SK-N-SH treated with all-trans-retinoic acid at 6 μM for 48 hours (cell line): Measurements from ENCODE around the gene SMYD3.

Experiments
- ATAC-seq: fragments of 200-7000 bp; cut with Tn5 transposase; 3 replicates; pipeline ENCODE4 v1.9.1; 2020; ENCODE audit warnings: mild to moderate bottlenecking, moderate library complexity
- BACH2 ChIP-seq: fragments of 250-450 bp; sonication (Bioruptor Pico); IDR thresholded peaks from 2 replicates; pipeline ENCODE4 v1.9.0; 2021; ENCODE audit warnings: mild to moderate bottlenecking, borderline replicate concordance
- CSDC2 ChIP-seq: fragments of 250-450 bp; sonication (Bioruptor Pico); IDR thresholded peaks from 2 replicates; pipeline ENCODE4 v1.5.0; 2020; ENCODE audit warnings: mild to moderate bottlenecking, moderate library complexity
- ESRRG ChIP-seq: fragments of 250-450 bp; sonication (Bioruptor Pico); IDR thresholded peaks from 2 replicates; pipeline ENCODE4 v1.6.1; 2021; ENCODE audit warnings: mild to moderate bottlenecking
- GLIS3 ChIP-seq: fragments of 250-450 bp; sonication (Bioruptor Pico); IDR thresholded peaks from 2 replicates; pipeline ENCODE4 v1.5.0; 2020; ENCODE audit warnings: mild to moderate bottlenecking, moderate library complexity
- ISL1 ChIP-seq: fragments of 250-450 bp; sonication (Bioruptor Pico); IDR thresholded peaks from 2 replicates; pipeline ENCODE4 v2.1.2; 2022; ENCODE audit warnings: mild to moderate bottlenecking, moderate library complexity
- OSR1 ChIP-seq: fragments of 250-450 bp; sonication (Bioruptor Pico); IDR thresholded peaks from 2 replicates; pipeline ENCODE4 v1.8.0; 2022; ENCODE audit warnings: moderate library complexity, mild to moderate bottlenecking, inconsistent platforms
- PPARA ChIP-seq: fragments of 250-450 bp; sonication (Bioruptor Pico); IDR thresholded peaks from 2 replicates; pipeline ENCODE4 v1.5.0; 2020; ENCODE audit warnings: mild to moderate bottlenecking, borderline replicate concordance
- RARB ChIP-seq: fragments of 250-450 bp; sonication (Bioruptor Pico); IDR thresholded peaks from 2 replicates; pipeline ENCODE4 v1.8.0; 2021; ENCODE audit warnings: mild to moderate bottlenecking, moderate library complexity
- SNAI2 ChIP-seq: fragments of 250-450 bp; sonication (Bioruptor Pico); IDR thresholded peaks from 2 replicates; pipeline ENCODE4 v1.5.0; 2020; ENCODE audit warnings: mild to moderate bottlenecking, moderate library complexity
- TCF4 ChIP-seq: fragments of 250-450 bp; sonication (Bioruptor Pico); IDR thresholded peaks from 2 replicates; pipeline ENCODE4 v1.8.0; 2021; ENCODE audit warnings: mild to moderate bottlenecking, moderate library complexity, borderline replicate concordance
- ZC3H10 ChIP-seq: fragments of 250-450 bp; sonication (Bioruptor Pico); IDR thresholded peaks from 2 replicates; pipeline ENCODE4 v1.5.1; 2021; ENCODE audit warnings: mild to moderate bottlenecking, moderate library complexity
- ZFP3 ChIP-seq: fragments of 250-450 bp; sonication (Bioruptor Pico); IDR thresholded peaks from 2 replicates; pipeline ENCODE4 v1.5.0; 2020; ENCODE audit warnings: mild to moderate bottlenecking, moderate library complexity
- ZFP30 ChIP-seq: fragments of 450-650 bp; formaldehyde crosslinking; IDR thresholded peaks from 2 replicates; pipeline ENCODE4 v1.5.0; 2022; ENCODE audit warnings: mild to moderate bottlenecking, moderate library complexity
- ZNF565 ChIP-seq: fragments of 450-650 bp; formaldehyde crosslinking; conservative IDR thresholded peaks from 2 replicates; pipeline ENCODE4 v1.5.0; 2020; ENCODE audit warnings: low read depth, mild to moderate bottlenecking, moderate library complexity
- ZNF8 ChIP-seq: fragments of 450-650 bp; formaldehyde crosslinking; IDR thresholded peaks from 2 replicates; pipeline ENCODE4 v1.5.0; 2020; ENCODE audit warnings: mild to moderate bottlenecking, moderate library complexity
- TF ChIP-seq, protein P1 (sequence below): fragments of 250-450 bp; sonication (Bioruptor Pico); IDR thresholded peaks from 2 replicates; pipeline ENCODE4 v1.5.1; 2020; ENCODE audit warnings: low read depth, mild to moderate bottlenecking, moderate library complexity
- TF ChIP-seq, protein P2 (sequence below): fragments of 250-450 bp; sonication (Bioruptor Pico); IDR thresholded peaks from 2 replicates; pipeline ENCODE4 v1.8.0; 2021; ENCODE audit warnings: low read depth, mild to moderate bottlenecking, moderate library complexity, borderline replicate concordance
- TF ChIP-seq, protein P3 (sequence below): fragments of 250-450 bp; sonication (Bioruptor Pico); IDR thresholded peaks from 2 replicates; pipeline ENCODE4 v1.5.0; 2020; ENCODE audit warnings: mild to moderate bottlenecking, moderate library complexity
- TF ChIP-seq, protein P4 (sequence below): fragments of 250-450 bp; sonication (Bioruptor Pico); IDR thresholded peaks from 2 replicates; pipeline ENCODE4 v1.5.1; 2021; ENCODE audit warnings: mild to moderate bottlenecking, moderate library complexity

SMYD3 gene

DNA sequence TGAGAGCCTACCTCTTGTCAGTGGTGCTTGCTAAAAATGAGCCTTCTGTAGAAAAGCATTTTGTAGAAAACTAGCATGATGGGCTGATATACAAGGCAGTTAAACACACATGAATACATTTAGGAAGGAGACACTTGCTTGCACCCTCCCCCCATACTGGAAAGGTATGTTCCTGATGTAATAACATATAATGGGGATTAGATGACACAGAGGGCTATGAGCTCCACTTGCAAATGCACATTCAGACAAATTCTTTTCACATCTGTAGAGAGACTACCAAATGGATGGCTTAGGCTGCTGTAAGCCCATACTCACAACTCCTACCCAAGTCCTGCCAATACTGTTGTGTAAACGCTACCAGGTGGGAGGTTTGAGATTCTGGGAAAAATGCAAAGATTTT is 634.0 kb downstream of the SMYD3 start:
- ATAC-seq = no peak
- TF ChIP-seq ZC3H10 (CRISPR knock-in tag) = no peak
- no peak for TF ChIP-seq RARB (CRISPR knock-in tag)
- no peak for TF ChIP-seq GLIS3 (CRISPR knock-in tag)
- TF ChIP-seq, all 23 proteins: peak for 0

DNA sequence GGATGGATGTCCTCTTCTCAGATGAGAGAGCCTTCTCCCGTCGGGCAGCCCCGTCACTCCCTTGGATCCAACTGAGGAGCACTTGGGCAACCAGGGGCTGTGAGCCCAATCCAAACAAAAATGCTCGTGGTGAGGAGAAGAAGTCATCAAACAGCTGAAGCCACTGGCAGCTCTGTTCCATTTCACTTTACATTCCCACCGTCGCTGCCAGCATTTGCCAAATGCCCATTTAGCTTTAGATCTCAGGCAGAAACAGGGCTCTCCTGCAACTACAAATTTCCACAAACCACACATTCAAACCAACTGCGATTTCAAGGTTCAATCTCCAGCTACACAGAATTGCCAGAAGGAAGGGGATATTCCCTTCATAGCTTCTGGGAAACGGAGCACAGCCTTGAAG is 634.6 kb downstream of the SMYD3 start:
- ATAC-seq = no peak
- TF ChIP-seq, protein P1, sequence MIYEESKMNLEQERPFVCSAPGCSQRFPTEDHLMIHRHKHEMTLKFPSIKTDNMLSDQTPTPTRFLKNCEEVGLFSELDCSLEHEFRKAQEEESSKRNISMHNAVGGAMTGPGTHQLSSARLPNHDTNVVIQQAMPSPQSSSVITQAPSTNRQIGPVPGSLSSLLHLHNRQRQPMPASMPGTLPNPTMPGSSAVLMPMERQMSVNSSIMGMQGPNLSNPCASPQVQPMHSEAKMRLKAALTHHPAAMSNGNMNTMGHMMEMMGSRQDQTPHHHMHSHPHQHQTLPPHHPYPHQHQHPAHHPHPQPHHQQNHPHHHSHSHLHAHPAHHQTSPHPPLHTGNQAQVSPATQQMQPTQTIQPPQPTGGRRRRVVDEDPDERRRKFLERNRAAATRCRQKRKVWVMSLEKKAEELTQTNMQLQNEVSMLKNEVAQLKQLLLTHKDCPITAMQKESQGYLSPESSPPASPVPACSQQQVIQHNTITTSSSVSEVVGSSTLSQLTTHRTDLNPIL (CRISPR knock-in tag) = no peak

DNA sequence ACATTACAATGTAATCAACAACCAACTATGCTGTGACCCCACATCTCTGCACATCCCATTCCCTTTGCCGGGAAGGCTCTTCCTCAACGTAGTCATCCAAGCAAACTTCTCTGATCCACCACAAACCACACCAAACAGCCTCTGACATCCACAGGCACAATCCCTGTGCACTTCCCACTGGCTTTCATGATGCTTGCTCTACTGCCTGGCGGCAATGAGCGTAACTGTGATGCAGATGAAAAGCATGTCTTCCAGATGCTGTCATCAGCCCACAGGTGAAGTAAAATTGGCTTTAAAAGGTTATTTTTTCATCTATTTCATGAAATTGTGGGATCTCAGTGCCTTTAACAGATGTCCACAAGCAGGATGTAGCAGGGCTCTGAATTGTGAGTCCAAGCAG is 635.2 kb downstream of the SMYD3 start:
- TF ChIP-seq RARB (CRISPR knock-in tag) (no peak), TCF4 (CRISPR knock-in tag) (no peak), ISL1 (CRISPR knock-in tag) (no peak)
- TF ChIP-seq, protein P2, sequence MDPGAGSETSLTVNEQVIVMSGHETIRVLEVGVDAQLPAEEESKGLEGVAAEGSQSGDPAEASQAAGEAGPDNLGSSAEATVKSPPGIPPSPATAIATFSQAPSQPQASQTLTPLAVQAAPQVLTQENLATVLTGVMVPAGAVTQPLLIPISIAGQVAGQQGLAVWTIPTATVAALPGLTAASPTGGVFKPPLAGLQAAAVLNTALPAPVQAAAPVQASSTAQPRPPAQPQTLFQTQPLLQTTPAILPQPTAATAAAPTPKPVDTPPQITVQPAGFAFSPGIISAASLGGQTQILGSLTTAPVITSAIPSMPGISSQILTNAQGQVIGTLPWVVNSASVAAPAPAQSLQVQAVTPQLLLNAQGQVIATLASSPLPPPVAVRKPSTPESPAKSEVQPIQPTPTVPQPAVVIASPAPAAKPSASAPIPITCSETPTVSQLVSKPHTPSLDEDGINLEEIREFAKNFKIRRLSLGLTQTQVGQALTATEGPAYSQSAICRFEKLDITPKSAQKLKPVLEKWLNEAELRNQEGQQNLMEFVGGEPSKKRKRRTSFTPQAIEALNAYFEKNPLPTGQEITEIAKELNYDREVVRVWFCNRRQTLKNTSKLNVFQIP (CRISPR knock-in tag) = no peak
- TF ChIP-seq, protein P3, sequence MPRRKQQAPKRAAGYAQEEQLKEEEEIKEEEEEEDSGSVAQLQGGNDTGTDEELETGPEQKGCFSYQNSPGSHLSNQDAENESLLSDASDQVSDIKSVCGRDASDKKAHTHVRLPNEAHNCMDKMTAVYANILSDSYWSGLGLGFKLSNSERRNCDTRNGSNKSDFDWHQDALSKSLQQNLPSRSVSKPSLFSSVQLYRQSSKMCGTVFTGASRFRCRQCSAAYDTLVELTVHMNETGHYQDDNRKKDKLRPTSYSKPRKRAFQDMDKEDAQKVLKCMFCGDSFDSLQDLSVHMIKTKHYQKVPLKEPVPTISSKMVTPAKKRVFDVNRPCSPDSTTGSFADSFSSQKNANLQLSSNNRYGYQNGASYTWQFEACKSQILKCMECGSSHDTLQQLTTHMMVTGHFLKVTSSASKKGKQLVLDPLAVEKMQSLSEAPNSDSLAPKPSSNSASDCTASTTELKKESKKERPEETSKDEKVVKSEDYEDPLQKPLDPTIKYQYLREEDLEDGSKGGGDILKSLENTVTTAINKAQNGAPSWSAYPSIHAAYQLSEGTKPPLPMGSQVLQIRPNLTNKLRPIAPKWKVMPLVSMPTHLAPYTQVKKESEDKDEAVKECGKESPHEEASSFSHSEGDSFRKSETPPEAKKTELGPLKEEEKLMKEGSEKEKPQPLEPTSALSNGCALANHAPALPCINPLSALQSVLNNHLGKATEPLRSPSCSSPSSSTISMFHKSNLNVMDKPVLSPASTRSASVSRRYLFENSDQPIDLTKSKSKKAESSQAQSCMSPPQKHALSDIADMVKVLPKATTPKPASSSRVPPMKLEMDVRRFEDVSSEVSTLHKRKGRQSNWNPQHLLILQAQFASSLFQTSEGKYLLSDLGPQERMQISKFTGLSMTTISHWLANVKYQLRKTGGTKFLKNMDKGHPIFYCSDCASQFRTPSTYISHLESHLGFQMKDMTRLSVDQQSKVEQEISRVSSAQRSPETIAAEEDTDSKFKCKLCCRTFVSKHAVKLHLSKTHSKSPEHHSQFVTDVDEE (CRISPR knock-in tag) = no peak
- TF ChIP-seq, protein P4, sequence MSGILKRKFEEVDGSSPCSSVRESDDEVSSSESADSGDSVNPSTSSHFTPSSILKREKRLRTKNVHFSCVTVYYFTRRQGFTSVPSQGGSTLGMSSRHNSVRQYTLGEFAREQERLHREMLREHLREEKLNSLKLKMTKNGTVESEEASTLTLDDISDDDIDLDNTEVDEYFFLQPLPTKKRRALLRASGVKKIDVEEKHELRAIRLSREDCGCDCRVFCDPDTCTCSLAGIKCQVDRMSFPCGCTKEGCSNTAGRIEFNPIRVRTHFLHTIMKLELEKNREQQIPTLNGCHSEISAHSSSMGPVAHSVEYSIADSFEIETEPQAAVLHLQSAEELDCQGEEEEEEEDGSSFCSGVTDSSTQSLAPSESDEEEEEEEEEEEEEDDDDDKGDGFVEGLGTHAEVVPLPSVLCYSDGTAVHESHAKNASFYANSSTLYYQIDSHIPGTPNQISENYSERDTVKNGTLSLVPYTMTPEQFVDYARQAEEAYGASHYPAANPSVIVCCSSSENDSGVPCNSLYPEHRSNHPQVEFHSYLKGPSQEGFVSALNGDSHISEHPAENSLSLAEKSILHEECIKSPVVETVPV (CRISPR knock-in tag) = no peak
- no peak for ATAC-seq

DNA sequence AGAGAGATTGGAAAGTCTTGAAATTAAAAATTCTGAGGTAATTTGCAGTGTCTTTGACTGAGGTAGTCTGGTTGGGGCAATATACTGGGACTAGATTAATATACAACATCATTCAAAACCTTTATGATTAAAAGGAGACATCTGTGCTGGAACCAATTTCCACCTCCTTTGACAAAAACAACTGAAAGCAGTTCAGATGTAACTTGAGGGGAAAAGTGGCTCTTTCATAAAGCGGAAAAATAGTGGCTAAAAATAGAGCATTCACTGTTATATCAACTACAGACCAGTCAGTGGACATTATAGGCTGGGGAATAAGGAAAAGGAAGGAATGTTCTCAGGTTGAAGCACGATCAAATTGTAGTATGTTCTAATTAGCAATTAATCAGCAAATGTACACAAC is 635.9 kb downstream of the SMYD3 start:
- TF ChIP-seq ESRRG = no peak
- TF ChIP-seq GLIS3 (CRISPR knock-in tag) = no peak
- no peak for TF ChIP-seq TCF4 (CRISPR knock-in tag)
- TF ChIP-seq BACH2 (CRISPR knock-in tag) = no peak
- no peak for TF ChIP-seq ZFP30 (CRISPR knock-in tag)
- TF ChIP-seq CSDC2 = no peak
- TF ChIP-seq, protein P3 (CRISPR knock-in tag) = no peak
- TF ChIP-seq ZFP3 = no peak
- TF ChIP-seq ZNF565 (CRISPR knock-in tag) = no peak
- no peak for TF ChIP-seq RARB (CRISPR knock-in tag)
- TF ChIP-seq, protein P2 (CRISPR knock-in tag) = no peak
- no peak for TF ChIP-seq PPARA (CRISPR knock-in tag)
- no peak for TF ChIP-seq SNAI2
- TF ChIP-seq ZNF8 = no peak
- no peak for TF ChIP-seq ZC3H10 (CRISPR knock-in tag)
- TF ChIP-seq OSR1 (CRISPR knock-in tag) = no peak
- ATAC-seq = 0 out of 3 replicates have a peak, but pooled peaks have one; percentile 0
